Heart left ventricle (tissue), 16 donors: ENCODE results near the gene VWA3B. TPM values are rescaled to one million over a fixed set of nuclear protein-coding genes. Genes with fewer than 3 reads are reported as not detected.

Experiments
- ATAC-seq, 4 donors: fragments of 200-7000 bp; cut with Tn5 transposase; one replicate each; pipeline ENCODE4 v1.9.1; 2020 to 2022; ENCODE audit warnings: moderate library complexity in 4 of 4, mild to moderate bottlenecking in 3 of 4, moderate number of reproducible peaks in 1 of 4
- DNase-seq, 5 donors: peaks; one replicate each; pipeline ENCODE4 v3.0.0-alpha.2; 2020
- H3K27ac ChIP-seq, 12 donors: fragments of 200-600 bp; sonication (generic) in 4 of 12; one replicate each; pipeline versions ENCODE4 v1.5.0 to v1.8.0; 2016 to 2022; ENCODE audit warnings: mild to moderate bottlenecking in 2 of 12
- H3K27me3 ChIP-seq, 9 donors: fragments of 200-600 bp; sonication (generic) in 2 of 9; one replicate each; pipeline versions ENCODE4 v1.5.1 to v1.8.0; 2016 to 2022; ENCODE audit warnings: mild to moderate bottlenecking in 3 of 9
- H3K36me3 ChIP-seq, 9 donors: fragments of 200-600 bp; sonication (generic) in 2 of 9; one replicate each; pipeline versions ENCODE4 v1.5.0 to v1.8.0; 2018 to 2022; ENCODE audit warnings: mild to moderate bottlenecking in 2 of 9
- H3K4me1 ChIP-seq, 12 donors: fragments of 200-600 bp; sonication (generic) in 4 of 12; one replicate each; pipeline versions ENCODE4 v1.5.0 to v1.8.0; 2016 to 2022; ENCODE audit warnings: mild to moderate bottlenecking in 3 of 12
- H3K4me3 ChIP-seq, 12 donors: fragments of 200-600 bp; sonication (generic) in 4 of 12; one replicate each; pipeline versions ENCODE4 v1.5.0 to v1.8.0; 2017 to 2022; ENCODE audit warnings: mild to moderate bottlenecking in 9 of 12, moderate library complexity in 4 of 12
- H3K9me3 ChIP-seq, 12 donors: fragments of 200-600 bp; sonication (generic) in 4 of 12; one replicate each; pipeline versions ENCODE4 v1.5.0 to v1.8.0; 2016 to 2022; ENCODE audit warnings: mild to moderate bottlenecking in 1 of 12
- CTCF ChIP-seq, 12 donors: fragments of 200-600 bp; sonication (generic) in 4 of 12; IDR thresholded peaks; one replicate each; pipeline versions ENCODE4 v1.5.0 to v1.8.0; 2018 to 2022; ENCODE audit warnings: antibody characterized with exemption in 12 of 12, mild to moderate bottlenecking in 5 of 12
- POLR2A ChIP-seq, 2 donors: fragments of 450-650 bp; IDR thresholded peaks; one replicate each; pipeline ENCODE4 v1.6.1; 2017; ENCODE audit warnings: antibody characterized with exemption in 2 of 2, mild to moderate bottlenecking in 2 of 2, moderate library complexity in 2 of 2
- WGBS, 4 donors: extraction: QIAGEN DNeasy Blood & Tissue Kit in 2 of 4; methylation state at CpG; one replicate each; pipeline versions ENCODE4 v1.1.5 to v1.1.7; 2013 to 2018; 5-methylcytosine and 5-hydroxymethylcytosine counted together
- intact Hi-C, 10 donors: fragments of 100-400 bp; cut with DNase I; formaldehyde crosslinking; loops; one replicate each; pipeline versions ENCODE4 v1.11.1 to v1.14.2; 2022
- polyA plus RNA-seq, 2 donors: library from polyadenylated mRNA; stranded (reverse); fragments of 200-250 nt; gene quantifications; one replicate each; pipeline ENCODE4 v1.2.3, GENCODE V29; 2013
- total RNA-seq, 9 donors: library from RNA; depleted of rRNA in 2 of 9; stranded (reverse); fragments of >200 nt in 2 of 9; fragmentation: NEBNext Ultra II Directional in 3 of 9; extraction: Animal tissue kit (Norgen Biotek cat#: 25700) in 3 of 9; gene quantifications; one replicate each; pipeline versions ENCODE4 v1.1.0 to v1.2.4, GENCODE V29; 2016 to 2023
- donor health status: ischemic (EF 13 %, LVEDD 7.1; RV severe dilation, severe dysfunction).
- donor health status: healthy with polysubstance abuse.
- donor health status: DM: no; HTN: yes; CAD: no.
- donor health status: DM: no; HTN: no; CAD: no.
- donor health status: ischemic (EF 25% LVEDD 6.9; RV normal size, moderate dysfunction).
- donor health status: ischemic (EF 25% LVEDD 5.7; RV mildly dilated, moderate dysfunction).
- donor health status: healthy.
- donor health status: DM: yes; HTN: yes; CAD: no.
- donor health status: ischemic (EF 35%, LVEDD 5.7; RV mildly dilated, moderate dysfunction).
- donor health status: nonischemic (EF 11% LVEDD 7.7; RV severe dilation, severe dysfunction).
- donor health status: DM: yes; HTN: yes; CAD: no.
- donor health status: PGD.
- donor health status: ischemic (EF 29% LVEDD 5.4; RV normal size, mild dysfunction).
- donor health status: nonischemic (EF 23%, LVEDD 6.1; RV moderate dilation, normal function).

The VWA3B gene
- total and polyA plus RNA-seq, 11 donors, result 0.11 to 0.61 (median 0.24) TPM; not detected in 1

GRCh38 chr2:98277162-98277859 lies 190.3 kb downstream of the VWA3B start:
- intact Hi-C loops, result loop anchor here in 2 of 10 donors (10.0 kb wide), 1 partner anchor 473 kb away; no protein-coding TSS in a partner anchor
- ATAC-seq, result no peak
- no peak overlapping the region for H3K4me3 ChIP-seq
- H3K27me3 ChIP-seq, result peaks cover 0 to 19% (median 3%) of the 10 kb centered on the region in 9 donors
- H3K27ac ChIP-seq, result no peak overlapping the region
- H3K4me1 ChIP-seq, result no peaks in the 10 kb centered on the region
- peaks cover 0 to 6% (median 0%) of the 10 kb centered on the region in 12 donors for H3K9me3 ChIP-seq
- no peak for DNase-seq
- WGBS, 4 donors, result 72 to 76% (median 74%) methylated on average over 9 of the region's 9 CpGs
- TF ChIP-seq POLR2A (IDR thresholded peaks at IDR 0.05), result no peak
- no peak for TF ChIP-seq CTCF (IDR thresholded peaks at IDR 0.05)
- H3K36me3 ChIP-seq, result no peaks in the 10 kb centered on the region

- no peak for ATAC-seq
These were observed 191.1 kb downstream of the VWA3B start for GRCh38 chr2:98278074-98278473.

GRCh38 chr2:98280376-98281102 lies 193.6 kb downstream of the VWA3B start:
- no peaks in the 10 kb centered on the region for H3K36me3 ChIP-seq
- TF ChIP-seq POLR2A (IDR thresholded peaks at IDR 0.05) (no peak), CTCF (IDR thresholded peaks at IDR 0.05) (no peak)
- H3K4me1 ChIP-seq, result no peaks in the 10 kb centered on the region
- H3K27ac ChIP-seq, result no peak overlapping the region
- ATAC-seq (no peak), DNase-seq (no peak)
- peaks cover 0 to 19% (median 3%) of the 10 kb centered on the region in 9 donors for H3K27me3 ChIP-seq
- peaks cover 0 to 7% (median 0%) of the 10 kb centered on the region in 12 donors for H3K9me3 ChIP-seq
- no peak overlapping the region for H3K4me3 ChIP-seq
- intact Hi-C loops, result no loop called here
- WGBS, 4 donors, result 44 to 49% (median 47%) methylated on average over 12 to 18 of the region's 18 CpGs

More at GRCh38 chr2:98278074-98278473, 191.1 kb downstream of the VWA3B start:
- no peak for DNase-seq
- Histone ChIP-seq H3K4me3 (no peak overlapping the region), H3K27me3 (peaks cover 0 to 19% (median 3%) of the 10 kb centered on the region in 9 donors), H3K27ac (no peak overlapping the region), H3K9me3 (peaks cover 0 to 6% (median 0%) of the 10 kb centered on the region in 12 donors), H3K4me1 (no peaks in the 10 kb centered on the region), H3K36me3 (no peaks in the 10 kb centered on the region)
- intact Hi-C loops, result loop anchor here in 2 of 10 donors (10.0 kb wide), 1 partner anchor 473 kb away; no protein-coding TSS in a partner anchor
- TF ChIP-seq POLR2A (IDR thresholded peaks at IDR 0.05), result no peak
- TF ChIP-seq CTCF (IDR thresholded peaks at IDR 0.05), result no peak
- WGBS, 4 donors, result 86 to 91% (median 91%) methylated on average over 7 of the region's 7 CpGs

- ATAC-seq (no peak), DNase-seq (no peak)
- intact Hi-C loops, result no loop called here
- Histone ChIP-seq H3K4me1 (no peaks in the 10 kb centered on the region), H3K27me3 (peaks cover 0 to 19% (median 3%) of the 10 kb centered on the region in 9 donors), H3K36me3 (no peaks in the 10 kb centered on the region), H3K27ac (no peak overlapping the region), H3K4me3 (no peak overlapping the region), H3K9me3 (peaks cover 0 to 15% (median 0%) of the 10 kb centered on the region in 12 donors)
- 57 to 64% (median 60%) methylated on average over 6 of the region's 6 CpGs for WGBS, 4 donors
- TF ChIP-seq POLR2A (IDR thresholded peaks at IDR 0.05) (no peak), CTCF (IDR thresholded peaks at IDR 0.05) (no peak)
These were observed 194.6 kb downstream of the VWA3B start for GRCh38 chr2:98281607-98282006.
